Kidney (tissue), 14 donors: ENCODE data around the gene HTR2A. TPM values are rescaled to one million over a fixed set of nuclear protein-coding genes. Genes with fewer than 3 reads are reported as not detected.

ENCODE experiments used
- DNase-seq, 5 donors: peaks; one replicate each; pipeline ENCODE4 v3.0.0-alpha.2; 2013 to 2020
- FAIRE-seq: peaks from 2 replicates; lab custom pipeline; 2012; peaks lifted over from hg19 to GRCh38; lab: Jason Lieb, UNC
- H3K27ac ChIP-seq, 2 donors: one replicate each; pipeline ENCODE4 v1.7.0; 2013; ENCODE audit warnings: low read depth in 2 of 2, low read length in 2 of 2, inconsistent platforms in 1 of 2
- H3K27me3 ChIP-seq: one replicate; pipeline ENCODE4 v1.7.1; 2013; ENCODE audit warnings: low read length, inconsistent platforms; ENCODE audit not compliant: control insufficient read depth, insufficient read depth
- H3K36me3 ChIP-seq, 3 donors: one replicate each; pipeline versions ENCODE4 v1.7.0 to v1.7.1; 2013; ENCODE audit warnings: low read length in 3 of 3, control low read depth in 1 of 3, inconsistent platforms in 1 of 3; ENCODE audit not compliant: insufficient read depth in 3 of 3, control insufficient read depth in 2 of 3
- H3K4me1 ChIP-seq, 3 donors: one replicate each; pipeline versions ENCODE4 v1.7.0 to v1.7.1; 2013; ENCODE audit warnings: low read length in 3 of 3, inconsistent platforms in 1 of 3, low read depth in 1 of 3; ENCODE audit not compliant: control insufficient read depth in 2 of 3, insufficient read depth in 2 of 3
- H3K4me3 ChIP-seq, 3 donors: one replicate each; pipeline versions ENCODE4 v1.7.0 to v1.8.1; 2013; ENCODE audit warnings: low read length in 3 of 3, control low read depth in 1 of 3, inconsistent platforms in 1 of 3
- H3K9ac ChIP-seq, 3 donors: one replicate each; pipeline versions ENCODE4 v1.7.0 to v1.7.1; 2013; ENCODE audit warnings: low read length in 3 of 3, control low read depth in 1 of 3, inconsistent platforms in 1 of 3
- H3K9me3 ChIP-seq, 3 donors: one replicate each; pipeline versions ENCODE4 v1.7.0 to v1.7.1; 2013; ENCODE audit warnings: low read length in 3 of 3, control low read depth in 1 of 3, inconsistent platforms in 1 of 3; ENCODE audit not compliant: control insufficient read depth in 2 of 3, insufficient read depth in 1 of 3
- CTCF ChIP-seq: IDR thresholded peaks from 3 replicates; pipeline ENCODE4 v1.5.1; 2012; ENCODE audit warnings: mild to moderate bottlenecking, moderate library complexity, borderline replicate concordance; ENCODE audit not compliant: insufficient read depth; ENCODE audit errors: extremely low read depth
- intact Hi-C: fragments of 100-400 bp; cut with DNase I; formaldehyde crosslinking; loops from one replicate; pipeline ENCODE4 v1.11.1; 2022
- polyA plus RNA-seq: library from polyadenylated mRNA; stranded (reverse); fragments of 350-450 nt; fragmentation: Illumina TruSeq; extraction: RNeasy Lipid Tissue Mini Kit (QIAGEN cat#74804); gene quantifications from one replicate; pipeline ENCODE4 v1.2.3, GENCODE V29; 2014; ENCODE audit warnings: low read depth, low replicate concordance; ENCODE audit not compliant: insufficient read depth
- total RNA-seq: library from RNA; stranded (reverse); fragmentation: NEBNext Ultra II Directional; extraction: Animal tissue kit (Norgen Biotek cat#: 25700); gene quantifications from one replicate; pipeline ENCODE4 v1.2.1, GENCODE V29; 2021
- donor health status: control.
- donor health status: control.
- donor health status: control.
- donor health status: control.
- donor health status: control.
- donor health status: DM: yes; HTN: yes; CAD: no.
- donor health status: Normal renal cell carcinoma (clear cell type).

The HTR2A gene
- total and polyA plus RNA-seq, 2 donors from 2014 or later, result 1.0 TPM; not detected in 1

- intact Hi-C loops, result no loop called here
- Histone ChIP-seq H3K9me3 (no peaks in the 10 kb centered on the region), H3K27ac (no peak overlapping the region), H3K27me3 (no peaks in the 10 kb centered on the region), H3K4me3 (no peak overlapping the region), H3K9ac (no peak overlapping the region), H3K4me1 (no peaks in the 10 kb centered on the region), H3K36me3 (no peaks in the 10 kb centered on the region)
- FAIRE-seq (no peak), DNase-seq (no peak)
- no peak for TF ChIP-seq CTCF
These were observed 41.2 kb downstream of the HTR2A start for GRCh38 chr13:46855664-46856063.

GRCh38 chr13:46855166-46855565, 41.7 kb downstream of the HTR2A start:
- no peaks in the 10 kb centered on the region for H3K27me3 ChIP-seq
- DNase-seq, result no peak
- H3K4me1 ChIP-seq, result no peaks in the 10 kb centered on the region
- H3K9ac ChIP-seq, result no peak overlapping the region
- no peak overlapping the region for H3K4me3 ChIP-seq
- intact Hi-C loops, result no loop called here
- no peaks in the 10 kb centered on the region for H3K9me3 ChIP-seq
- no peaks in the 10 kb centered on the region for H3K36me3 ChIP-seq
- FAIRE-seq, result no peak
- no peak overlapping the region for H3K27ac ChIP-seq
- no peak for TF ChIP-seq CTCF

- no peak overlapping the region for H3K27ac ChIP-seq
- FAIRE-seq, result no peak
- no peaks in the 10 kb centered on the region for H3K9me3 ChIP-seq
- H3K4me1 ChIP-seq, result no peaks in the 10 kb centered on the region
- no peak for DNase-seq
- H3K4me3 ChIP-seq, result no peak overlapping the region
- no peaks in the 10 kb centered on the region for H3K36me3 ChIP-seq
- no peaks in the 10 kb centered on the region for H3K27me3 ChIP-seq
- TF ChIP-seq CTCF, result no peak
- intact Hi-C loops, result no loop called here
- H3K9ac ChIP-seq, result no peak overlapping the region
These were observed 44.7 kb downstream of the HTR2A start for GRCh38 chr13:46852168-46852567.

GRCh38 chr13:46850214-46850613, 46.6 kb downstream of the HTR2A start:
- H3K9me3 ChIP-seq, result no peaks in the 10 kb centered on the region
- intact Hi-C loops, result no loop called here

More at GRCh38 chr13:46850214-46850613, 46.6 kb downstream of the HTR2A start:
- no peak overlapping the region for H3K9ac ChIP-seq
- no peak overlapping the region for H3K27ac ChIP-seq
- H3K27me3 ChIP-seq, result no peaks in the 10 kb centered on the region
- DNase-seq (no peak), FAIRE-seq (no peak)
- no peaks in the 10 kb centered on the region for H3K36me3 ChIP-seq
- H3K4me1 ChIP-seq, result no peaks in the 10 kb centered on the region
- TF ChIP-seq CTCF, result no peak
- no peak overlapping the region for H3K4me3 ChIP-seq
